ENCODE data around the gene DPY19L2.
A peak's percentile ranks its signal among the peaks of the same experiment; 100 is the strongest.
"Not testable (repeated sequence)": the region's sequence is repeated elsewhere in the genome, so short reads cannot be mapped to it uniquely, and the experiment has no call there.

DPY19L2 gene

GRCh38 chr12:63658501-63658900 is 9.8 kb downstream of the DPY19L2 start:
- DNase-seq (ENCODE audit: low spot score), result not testable (repeated sequence)

GRCh38 chr12:63656407-63656806 is 11.9 kb downstream of the DPY19L2 start:
- DNase-seq (ENCODE audit: low spot score), result not testable (repeated sequence)

- DNase-seq (ENCODE audit: low spot score), result not testable (repeated sequence)
Measured at GRCh38 chr12:63655543-63656257, 12.6 kb downstream of the DPY19L2 start.

- DNase-seq (ENCODE audit: low spot score), result not testable (repeated sequence)
Measured at GRCh38 chr12:63654481-63654880, 13.8 kb downstream of the DPY19L2 start.

GRCh38 chr12:63649517-63649916 is 18.8 kb downstream of the DPY19L2 start:
- not testable (repeated sequence) for DNase-seq (ENCODE audit: low spot score)

- DNase-seq (ENCODE audit: low spot score), result not testable (repeated sequence)
Measured at GRCh38 chr12:63643381-63644140, 24.7 kb downstream of the DPY19L2 start.

GRCh38 chr12:63624258-63624657 is 44.0 kb downstream of the DPY19L2 start:
- not testable (repeated sequence) for DNase-seq (ENCODE audit: low spot score)

GRCh38 chr12:63615544-63615943 is 52.7 kb downstream of the DPY19L2 start:
- not testable (repeated sequence) for DNase-seq (ENCODE audit: low spot score)

GRCh38 chr12:63611285-63611684 is 57.0 kb downstream of the DPY19L2 start:
- peak; percentile 79 for DNase-seq (ENCODE audit: low spot score)

GRCh38 chr12:63609281-63609680 is 59.0 kb downstream of the DPY19L2 start:
- not testable (repeated sequence) for DNase-seq (ENCODE audit: low spot score)

- DNase-seq (ENCODE audit: low spot score), result not testable (repeated sequence)
Measured at GRCh38 chr12:63604985-63605384, 63.3 kb downstream of the DPY19L2 start.

GRCh38 chr12:63594828-63595227 is 73.5 kb downstream of the DPY19L2 start:
- not testable (repeated sequence) for DNase-seq (ENCODE audit: low spot score)

GRCh38 chr12:63584426-63584825 is 83.9 kb downstream of the DPY19L2 start:
- not testable (repeated sequence) for DNase-seq (ENCODE audit: low spot score)

GRCh38 chr12:63583289-63583688 is 85.0 kb downstream of the DPY19L2 start:
- DNase-seq (ENCODE audit: low spot score), result not testable (repeated sequence)

GRCh38 chr12:63577631-63578030 is 90.7 kb downstream of the DPY19L2 start:
- DNase-seq (ENCODE audit: low spot score), result not testable (repeated sequence)

GRCh38 chr12:63572038-63572437 is 96.3 kb downstream of the DPY19L2 start:
- DNase-seq (ENCODE audit: low spot score), result not testable (repeated sequence)

GRCh38 chr12:63558445-63558844 is 109.8 kb downstream of the DPY19L2 start:
- DNase-seq (ENCODE audit: low spot score), result not testable (repeated sequence)

GRCh38 chr12:63551397-63551796 is 116.9 kb downstream of the DPY19L2 start:
- DNase-seq (ENCODE audit: low spot score), result not testable (repeated sequence)

- DNase-seq (ENCODE audit: low spot score), result not testable (repeated sequence)
Measured at GRCh38 chr12:63549034-63549433, 119.3 kb downstream of the DPY19L2 start.

- DNase-seq (ENCODE audit: low spot score), result not testable (repeated sequence)
Measured at GRCh38 chr12:63545298-63545916, 122.9 kb downstream of the DPY19L2 start.

- DNase-seq (ENCODE audit: low spot score), result not testable (repeated sequence)
Measured at GRCh38 chr12:63538656-63539055, 129.6 kb downstream of the DPY19L2 start.

- not testable (repeated sequence) for DNase-seq (ENCODE audit: low spot score)
Measured at GRCh38 chr12:63537838-63538237, 130.5 kb downstream of the DPY19L2 start.

GRCh38 chr12:63529641-63530040 is 138.7 kb downstream of the DPY19L2 start:
- DNase-seq (ENCODE audit: low spot score), result not testable (repeated sequence)
